HG02970 (cell line): Measurements from ENCODE around the gene EMX1.
"Not testable (repeated sequence)": the region's sequence is repeated elsewhere in the genome, so short reads cannot be mapped to it uniquely, and the experiment has no call there.

Source experiments
- ATAC-seq: cut with Tn5 transposase; IDR thresholded peaks from one replicate; pipeline ENCODE4 v1.9.1; 2021; ENCODE audit warnings: mild to moderate bottlenecking, moderate library complexity, moderate number of reproducible peaks; ENCODE audit not compliant: unreplicated experiment, low FRiP score

Gene EMX1

GRCh38 chr2:72898585-72898906 is 18.8 kb upstream of the EMX1 start:
- ATAC-seq, result no peak

DNA sequence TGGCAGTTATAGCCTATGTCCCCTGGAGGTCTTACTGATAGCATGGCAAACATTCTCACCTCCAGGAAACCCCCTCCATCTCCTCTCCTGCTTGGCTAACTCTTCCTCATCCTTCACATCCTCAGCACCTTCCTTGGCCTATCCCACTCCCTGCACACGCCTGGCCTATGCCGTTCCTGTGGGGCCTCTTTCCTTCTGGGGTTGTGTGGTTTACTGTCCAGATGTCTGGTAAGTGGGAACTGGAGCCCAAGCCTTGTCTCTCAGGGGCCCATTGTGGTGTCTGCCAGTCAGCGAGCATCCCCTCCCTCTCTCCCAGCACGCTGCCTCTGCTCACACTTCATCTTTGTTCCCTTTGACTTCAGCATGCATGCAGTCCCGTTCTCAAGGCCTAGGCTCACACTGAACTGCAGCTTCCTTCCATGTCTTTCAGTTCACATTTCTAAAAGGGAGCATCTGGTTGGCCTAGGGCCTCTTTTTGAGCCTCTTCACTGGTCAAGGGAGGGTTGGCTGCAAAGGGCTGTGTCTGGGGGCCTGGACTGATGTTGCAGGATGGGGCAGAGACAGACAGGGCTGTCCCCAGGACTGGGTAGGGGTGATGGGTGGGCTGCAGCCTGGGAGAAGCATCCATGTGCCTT is 17.0 kb upstream of the EMX1 start:
- no peak for ATAC-seq

DNA sequence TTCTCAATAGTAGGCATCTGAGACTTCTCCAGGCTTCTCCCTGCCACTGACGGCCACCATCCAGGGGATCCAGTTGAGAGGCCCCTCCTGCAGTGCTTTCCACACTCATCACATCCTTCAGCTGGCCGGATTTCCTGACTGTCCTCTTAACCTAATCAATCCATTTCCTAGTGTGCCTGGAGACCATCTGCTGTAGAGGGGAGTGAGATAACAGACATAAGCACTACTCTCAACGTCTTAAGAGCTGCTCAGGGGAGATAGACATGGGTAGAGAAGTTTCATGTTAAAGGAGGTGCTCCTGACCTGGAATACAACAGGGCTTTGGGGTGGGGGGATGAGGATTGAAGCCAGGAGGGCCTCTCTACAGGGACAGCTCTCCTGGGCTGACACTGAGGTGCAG is 15.9 kb upstream of the EMX1 start:
- ATAC-seq, result no peak

- not testable (repeated sequence) for ATAC-seq
Measured at GRCh38 chr2:72907369-72907768, 9.9 kb upstream of the EMX1 start.

DNA sequence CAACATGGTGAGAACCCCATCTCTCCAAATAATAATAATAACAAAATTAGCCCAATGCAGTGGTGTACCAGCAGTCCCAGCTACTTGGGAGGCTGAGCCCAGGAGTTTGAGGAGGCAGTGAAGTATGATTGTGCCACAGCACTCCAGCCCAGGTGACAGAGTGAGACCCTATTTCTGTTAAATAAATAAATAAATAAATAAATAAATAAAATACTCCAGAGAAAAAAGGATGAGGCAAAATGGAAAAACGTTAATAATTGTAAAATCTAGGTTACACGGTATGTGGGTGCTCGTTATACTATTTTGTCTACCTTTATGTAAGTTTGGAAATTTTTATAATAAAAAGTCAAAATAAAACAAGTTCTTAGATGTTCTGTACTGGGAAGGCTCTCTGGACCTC is 8.6 kb upstream of the EMX1 start:
- no peak for ATAC-seq

DNA sequence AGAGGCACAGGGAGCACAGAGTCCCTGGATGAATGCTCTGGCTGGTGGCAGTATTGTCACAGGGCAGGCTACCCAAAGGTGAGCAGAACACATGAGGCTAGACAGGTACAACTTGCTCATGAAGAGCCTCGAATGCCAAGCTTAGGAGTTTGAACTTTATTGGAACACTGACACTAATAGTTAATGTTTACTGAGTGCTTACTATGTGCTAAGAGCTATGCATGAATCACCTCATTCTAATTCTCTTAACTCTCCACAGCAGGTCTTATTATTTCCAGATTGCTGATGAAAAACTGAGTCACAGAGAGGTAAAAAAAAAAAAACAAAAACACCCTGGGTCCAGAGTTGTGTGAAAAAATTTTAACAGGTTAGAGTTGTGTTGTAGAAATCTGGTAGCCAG is 6.1 kb upstream of the EMX1 start:
- no peak for ATAC-seq

GRCh38 chr2:72913486-72914205 is 3.7 kb upstream of the EMX1 start:
- ATAC-seq, result no peak

DNA sequence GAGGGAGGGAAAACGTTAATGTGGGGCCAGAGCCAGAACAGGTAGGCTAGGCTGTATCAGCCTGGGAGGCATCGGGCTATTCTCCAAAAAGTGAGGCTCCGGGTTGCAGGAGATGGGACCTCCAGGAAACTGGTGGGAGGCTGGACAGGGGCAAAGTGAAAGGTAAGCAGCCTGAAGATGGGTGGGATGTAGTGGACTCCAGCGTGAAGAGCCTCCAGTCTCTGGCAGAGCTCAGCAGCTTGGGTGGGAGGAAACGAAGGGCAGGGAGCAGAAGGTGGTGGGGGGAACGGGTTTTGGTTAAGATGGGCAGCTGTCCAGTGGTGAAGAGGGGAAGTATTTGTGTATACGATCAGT is 3.1 kb upstream of the EMX1 start:
- ATAC-seq, result no peak

GRCh38 chr2:72914589-72915319 is 2.6 kb upstream of the EMX1 start:
- ATAC-seq, result no peak

DNA sequence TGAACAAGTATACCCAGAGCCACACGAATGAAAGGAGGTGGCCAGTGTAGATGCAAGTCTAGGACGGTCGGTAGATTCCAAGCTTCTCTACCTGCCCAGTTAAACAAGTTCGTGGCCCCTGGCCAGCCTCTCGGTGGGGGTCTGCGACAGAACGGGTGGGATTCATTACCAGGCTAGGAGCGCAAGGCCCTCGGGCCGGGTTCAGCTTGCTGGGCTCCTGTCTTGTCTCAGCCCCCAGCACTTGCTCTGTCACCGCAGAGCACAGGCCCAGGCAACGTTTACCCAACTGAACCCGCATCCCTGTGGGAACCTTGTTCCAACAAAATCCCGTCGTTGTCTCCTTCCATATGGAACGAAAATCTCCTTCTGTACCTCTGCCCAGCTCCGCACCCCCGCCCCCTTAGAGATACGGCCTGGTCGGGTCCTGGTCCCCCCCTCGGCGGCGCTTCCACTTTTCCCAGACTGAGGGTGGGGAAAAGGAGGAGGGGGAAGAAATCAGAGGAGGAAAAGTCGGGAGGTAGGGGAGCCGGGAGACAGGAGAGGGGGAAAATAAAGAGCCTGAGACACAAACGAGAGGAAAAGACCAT is 1.9 kb upstream of the EMX1 start:
- ATAC-seq, result no peak

GRCh38 chr2:72915907-72916742 is 1.2 kb upstream of the EMX1 start:
- peak; percentile 46 for ATAC-seq

DNA sequence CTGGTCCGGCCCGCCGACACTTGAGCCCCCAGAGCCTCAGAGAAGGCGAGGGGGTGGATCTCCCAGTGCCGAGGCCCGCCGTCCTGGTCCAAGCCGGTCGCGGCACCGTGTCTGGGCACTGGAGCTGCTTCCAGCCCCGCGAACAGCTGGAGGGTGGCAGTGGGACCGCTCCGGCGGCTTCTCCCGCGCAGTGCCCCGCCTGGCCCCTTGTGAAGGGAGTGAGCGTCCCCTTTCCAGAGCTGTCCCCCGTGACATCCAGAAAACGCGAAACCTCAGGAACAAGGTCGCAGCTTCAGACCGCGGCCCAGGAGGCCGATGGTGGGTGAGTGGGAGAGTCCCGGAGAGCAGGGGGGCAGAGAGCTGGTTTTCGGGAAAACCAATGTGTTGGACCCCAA is 579 bp upstream of the EMX1 start:
- peak; percentile 5 for ATAC-seq

- ATAC-seq, result no peak
Measured at GRCh38 chr2:72917877-72918553, 696 bp downstream of the EMX1 start.

GRCh38 chr2:72919414-72920317 is 2.3 kb downstream of the EMX1 start:
- ATAC-seq, result no peak

DNA sequence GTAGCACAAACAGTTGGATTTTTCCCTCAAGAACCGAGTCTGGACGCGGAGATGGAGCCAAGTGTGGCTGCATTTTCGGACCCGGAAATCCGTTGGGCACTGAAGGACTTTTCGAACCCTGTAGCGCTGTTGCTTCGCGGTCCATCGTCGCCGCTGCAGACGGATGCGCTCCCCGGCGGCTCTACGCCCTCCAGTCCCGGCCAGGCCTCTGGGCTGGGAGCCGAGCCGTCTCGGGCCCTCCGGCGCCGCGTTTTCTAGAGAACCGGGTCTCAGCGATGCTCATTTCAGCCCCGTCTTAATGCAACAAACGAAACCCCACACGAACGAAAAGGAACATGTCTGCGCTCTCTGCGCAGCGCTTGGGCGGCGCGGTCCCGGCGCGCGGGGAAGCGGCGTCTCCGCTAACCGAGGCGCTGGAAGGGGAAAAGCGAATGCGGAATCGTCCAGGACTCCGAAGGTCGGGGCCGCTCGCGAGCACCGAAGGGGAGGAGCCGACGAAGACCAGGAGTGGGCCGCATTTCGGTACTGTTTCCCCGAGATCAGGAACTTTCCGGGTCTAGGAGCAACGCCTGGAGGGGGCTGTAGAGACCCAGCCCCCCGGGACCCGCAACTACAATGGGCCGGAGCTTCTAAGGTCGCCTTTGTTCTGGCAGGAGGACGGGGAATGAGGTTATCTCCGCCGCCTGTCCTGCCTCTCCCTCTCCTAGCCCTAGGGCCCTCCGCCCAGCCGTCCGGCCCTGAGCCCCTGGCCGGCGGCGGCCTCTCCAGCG is 3.2 kb downstream of the EMX1 start:
- no peak for ATAC-seq

DNA sequence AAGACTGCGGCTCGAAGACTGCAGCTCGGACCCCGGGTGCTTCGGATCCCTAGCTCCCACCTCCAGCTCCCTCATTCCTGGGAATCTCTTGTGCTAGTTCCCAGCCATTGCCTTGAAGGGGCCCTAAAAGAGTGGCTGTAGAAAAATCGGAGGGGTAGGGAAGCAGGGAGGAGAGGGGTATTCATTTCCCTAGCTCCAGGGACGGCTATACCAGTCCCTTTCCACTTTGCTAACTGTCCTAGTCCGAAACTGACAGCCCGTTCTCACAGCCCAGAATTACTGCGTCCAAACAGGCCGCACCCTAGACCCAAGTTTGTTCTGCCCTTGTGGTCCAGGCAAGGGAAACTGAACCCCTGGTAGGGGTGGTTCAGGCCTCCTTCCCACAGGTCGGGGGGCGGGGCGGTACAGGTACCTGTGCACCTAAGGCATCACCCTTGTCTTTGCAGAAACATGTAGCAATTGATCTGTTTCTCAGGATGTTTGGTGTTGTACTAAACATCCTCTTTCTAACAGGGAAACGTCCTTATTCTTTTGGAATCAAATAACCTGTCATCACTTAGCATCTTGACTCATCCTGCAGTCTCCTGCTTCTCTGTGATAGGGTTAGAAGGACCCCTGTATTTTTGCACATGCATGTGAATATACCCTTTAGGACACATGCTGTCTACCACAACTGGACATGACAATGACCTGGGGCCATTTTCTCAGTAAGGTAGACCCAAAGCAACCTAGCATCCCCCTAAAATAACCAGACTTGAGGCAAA is 4.0 kb downstream of the EMX1 start:
- no peak for ATAC-seq

DNA sequence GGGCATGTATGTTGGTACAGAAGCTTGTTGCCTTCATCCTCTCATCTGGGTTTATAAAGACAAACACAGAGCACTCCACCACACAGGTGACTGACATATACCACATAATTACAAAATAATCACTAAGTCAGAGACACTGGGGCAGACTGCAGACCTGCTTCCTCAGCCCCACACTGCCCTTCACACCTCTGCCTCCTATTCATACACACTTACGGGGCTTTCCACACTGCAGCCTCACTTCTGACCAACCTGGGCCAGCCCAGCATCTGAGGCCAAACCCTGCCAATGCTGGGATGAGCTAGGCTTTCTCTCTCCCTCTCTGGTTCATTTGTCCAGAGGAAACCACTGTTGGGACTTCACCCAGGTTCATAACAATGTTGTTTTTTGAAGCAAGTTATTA is 4.5 kb downstream of the EMX1 start:
- ATAC-seq, result no peak
